Mammary epithelial cell (primary cell): ENCODE data around the gene PLEKHO2.

Experiments used
- EZH2 ChIP-seq: IDR thresholded peaks from 2 replicates; pipeline ENCODE4 v1.6.1; 2012; ENCODE audit warnings: low read length, inconsistent platforms, borderline replicate concordance
- TF ChIP-seq, protein P1 (sequence below), 2 donors: IDR thresholded peaks in 1 of 2; conservative IDR thresholded peaks in 1 of 2; 2 replicates each; pipeline ENCODE4 v1.5.1; 2011 to 2012; ENCODE audit warnings: inconsistent platforms in 2 of 2, low read length in 2 of 2, mild to moderate bottlenecking in 2 of 2, control low read depth in 1 of 2, low read depth in 1 of 2; ENCODE audit not compliant: insufficient read depth in 1 of 2; ENCODE audit errors: extremely low read depth in 1 of 2

DNA sequence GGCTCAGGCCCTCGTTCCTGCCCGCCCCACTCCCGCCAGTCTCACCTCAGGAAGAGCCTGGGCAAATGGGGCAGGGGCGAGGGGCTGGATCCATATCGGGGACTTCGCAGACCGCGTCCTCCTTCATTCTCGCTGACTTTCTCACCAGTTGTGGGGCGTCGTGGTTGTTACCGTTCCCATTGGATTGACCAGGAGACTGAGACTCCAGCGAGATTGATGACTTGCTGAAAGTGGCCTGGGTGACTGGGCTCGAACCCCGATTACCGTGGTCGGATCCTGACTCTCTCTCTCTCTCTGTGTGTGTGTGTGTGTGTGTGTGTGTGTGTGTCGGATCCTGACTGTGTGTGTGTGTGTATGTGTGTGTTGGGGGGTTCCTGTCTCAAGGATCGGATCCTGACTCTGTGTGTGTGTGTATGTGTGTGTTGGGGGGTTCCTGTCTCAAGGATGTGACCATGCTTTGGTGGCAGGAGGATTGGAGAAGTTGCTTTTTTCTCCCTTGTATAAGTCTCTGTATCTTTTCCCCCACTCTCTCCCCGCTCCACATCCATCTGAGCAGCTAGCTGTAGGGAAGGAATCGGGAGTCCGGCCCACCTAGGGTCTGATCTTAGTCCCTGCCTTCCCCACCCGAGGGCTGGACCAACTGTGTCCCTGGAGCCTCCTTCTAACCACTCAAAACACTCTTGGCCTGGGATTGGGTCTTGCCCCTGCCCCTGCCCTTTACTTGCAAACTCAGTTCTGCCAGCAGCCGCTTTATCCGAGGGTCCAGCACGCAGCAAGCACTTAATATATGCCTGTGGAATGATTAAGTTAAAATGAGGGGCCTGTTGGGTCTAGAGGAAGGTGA, 603 bp downstream of the PLEKHO2 start:
- TF ChIP-seq, protein P1, sequence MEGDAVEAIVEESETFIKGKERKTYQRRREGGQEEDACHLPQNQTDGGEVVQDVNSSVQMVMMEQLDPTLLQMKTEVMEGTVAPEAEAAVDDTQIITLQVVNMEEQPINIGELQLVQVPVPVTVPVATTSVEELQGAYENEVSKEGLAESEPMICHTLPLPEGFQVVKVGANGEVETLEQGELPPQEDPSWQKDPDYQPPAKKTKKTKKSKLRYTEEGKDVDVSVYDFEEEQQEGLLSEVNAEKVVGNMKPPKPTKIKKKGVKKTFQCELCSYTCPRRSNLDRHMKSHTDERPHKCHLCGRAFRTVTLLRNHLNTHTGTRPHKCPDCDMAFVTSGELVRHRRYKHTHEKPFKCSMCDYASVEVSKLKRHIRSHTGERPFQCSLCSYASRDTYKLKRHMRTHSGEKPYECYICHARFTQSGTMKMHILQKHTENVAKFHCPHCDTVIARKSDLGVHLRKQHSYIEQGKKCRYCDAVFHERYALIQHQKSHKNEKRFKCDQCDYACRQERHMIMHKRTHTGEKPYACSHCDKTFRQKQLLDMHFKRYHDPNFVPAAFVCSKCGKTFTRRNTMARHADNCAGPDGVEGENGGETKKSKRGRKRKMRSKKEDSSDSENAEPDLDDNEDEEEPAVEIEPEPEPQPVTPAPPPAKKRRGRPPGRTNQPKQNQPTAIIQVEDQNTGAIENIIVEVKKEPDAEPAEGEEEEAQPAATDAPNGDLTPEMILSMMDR (conservative IDR thresholded peaks at IDR 0.05 in 1 of 2, IDR thresholded peaks at IDR 0.05 in 1 of 2; ENCODE audit: extremely low read depth in 1 of 2, insufficient read depth in 1 of 2, low read depth in 1 of 2, low read length in 2 of 2) = no peak
- no peak for TF ChIP-seq EZH2
